ENCODE measurements around the gene PCNT.

The PCNT gene

GRCh38 chr21:46435786-46436227 lies 111.9 kb downstream of the PCNT start:
- H3K4me3 Mint-ChIP-seq: no peak overlapping the region
- no peaks in the 10 kb centered on the region for H3K9me3 Mint-ChIP-seq
- peaks cover 64% of the 10 kb centered on the region for H3K36me3 Mint-ChIP-seq (ENCODE audit: low read depth)
- TF ChIP-seq, protein P1, sequence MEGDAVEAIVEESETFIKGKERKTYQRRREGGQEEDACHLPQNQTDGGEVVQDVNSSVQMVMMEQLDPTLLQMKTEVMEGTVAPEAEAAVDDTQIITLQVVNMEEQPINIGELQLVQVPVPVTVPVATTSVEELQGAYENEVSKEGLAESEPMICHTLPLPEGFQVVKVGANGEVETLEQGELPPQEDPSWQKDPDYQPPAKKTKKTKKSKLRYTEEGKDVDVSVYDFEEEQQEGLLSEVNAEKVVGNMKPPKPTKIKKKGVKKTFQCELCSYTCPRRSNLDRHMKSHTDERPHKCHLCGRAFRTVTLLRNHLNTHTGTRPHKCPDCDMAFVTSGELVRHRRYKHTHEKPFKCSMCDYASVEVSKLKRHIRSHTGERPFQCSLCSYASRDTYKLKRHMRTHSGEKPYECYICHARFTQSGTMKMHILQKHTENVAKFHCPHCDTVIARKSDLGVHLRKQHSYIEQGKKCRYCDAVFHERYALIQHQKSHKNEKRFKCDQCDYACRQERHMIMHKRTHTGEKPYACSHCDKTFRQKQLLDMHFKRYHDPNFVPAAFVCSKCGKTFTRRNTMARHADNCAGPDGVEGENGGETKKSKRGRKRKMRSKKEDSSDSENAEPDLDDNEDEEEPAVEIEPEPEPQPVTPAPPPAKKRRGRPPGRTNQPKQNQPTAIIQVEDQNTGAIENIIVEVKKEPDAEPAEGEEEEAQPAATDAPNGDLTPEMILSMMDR (IDR thresholded peaks at IDR 0.05; ENCODE audit: unreplicated experiment in 3 of 3): no peak
- no peaks in the 10 kb centered on the region for H3K27me3 Mint-ChIP-seq (ENCODE audit: low read depth)
- no peak overlapping the region for H3K27ac Mint-ChIP-seq
- no peaks in the 10 kb centered on the region for H3K4me1 Mint-ChIP-seq

DNA sequence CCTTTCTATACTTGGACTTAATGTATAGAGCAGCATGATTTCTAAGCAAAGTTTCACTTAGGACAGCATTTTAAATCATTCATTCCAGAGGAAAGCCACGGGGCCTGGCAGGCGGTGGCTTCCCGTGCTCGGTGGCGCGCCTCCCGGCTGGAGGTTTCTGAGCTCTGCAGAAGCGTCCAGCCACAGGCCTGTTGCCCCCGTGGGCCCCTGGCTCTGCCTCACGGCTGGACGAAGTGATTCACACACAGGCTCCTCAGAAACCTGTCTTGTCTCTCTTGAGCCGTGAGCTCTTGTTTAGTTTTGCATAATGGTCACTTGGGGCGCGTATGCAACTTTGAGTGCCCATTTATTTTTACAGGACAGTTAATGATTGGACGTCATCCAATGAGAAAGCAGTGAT lies 112.7 kb downstream of the PCNT start:
- Mint-ChIP-seq H3K4me3 (no peak overlapping the region), H3K27ac (no peak overlapping the region), H3K9me3 (no peaks in the 10 kb centered on the region), H3K27me3 (ENCODE audit: low read depth) (no peaks in the 10 kb centered on the region), H3K36me3 (ENCODE audit: low read depth) (peaks cover 64% of the 10 kb centered on the region), H3K4me1 (no peaks in the 10 kb centered on the region)
- TF ChIP-seq, protein P1 (IDR thresholded peaks at IDR 0.05; ENCODE audit: unreplicated experiment in 3 of 3): no peak

GRCh38 chr21:46437096-46437498 lies 113.1 kb downstream of the PCNT start:
- H3K27me3 Mint-ChIP-seq (ENCODE audit: low read depth): no peaks in the 10 kb centered on the region
- no peaks in the 10 kb centered on the region for H3K9me3 Mint-ChIP-seq
- no peak overlapping the region for H3K27ac Mint-ChIP-seq
- H3K4me1 Mint-ChIP-seq: no peaks in the 10 kb centered on the region
- no peak overlapping the region for H3K4me3 Mint-ChIP-seq
- TF ChIP-seq, protein P1 (IDR thresholded peaks at IDR 0.05; ENCODE audit: unreplicated experiment in 3 of 3): no peak
- H3K36me3 Mint-ChIP-seq (ENCODE audit: low read depth): peaks cover 60% of the 10 kb centered on the region

GRCh38 chr21:46437511-46437910 lies 113.6 kb downstream of the PCNT start:
- Mint-ChIP-seq H3K36me3 (ENCODE audit: low read depth) (peaks cover 59% of the 10 kb centered on the region), H3K27ac (no peak overlapping the region), H3K27me3 (ENCODE audit: low read depth) (no peaks in the 10 kb centered on the region), H3K4me3 (no peak overlapping the region), H3K4me1 (no peaks in the 10 kb centered on the region), H3K9me3 (no peaks in the 10 kb centered on the region)
- TF ChIP-seq, protein P1 (IDR thresholded peaks at IDR 0.05; ENCODE audit: unreplicated experiment in 3 of 3): no peak

GRCh38 chr21:46438241-46438640 lies 114.3 kb downstream of the PCNT start:
- H3K4me1 Mint-ChIP-seq: no peaks in the 10 kb centered on the region
- no peaks in the 10 kb centered on the region for H3K27me3 Mint-ChIP-seq (ENCODE audit: low read depth)
- H3K9me3 Mint-ChIP-seq: no peaks in the 10 kb centered on the region
- no peak overlapping the region for H3K4me3 Mint-ChIP-seq
- peaks cover 66% of the 10 kb centered on the region for H3K36me3 Mint-ChIP-seq (ENCODE audit: low read depth)
- TF ChIP-seq, protein P1 (IDR thresholded peaks at IDR 0.05; ENCODE audit: unreplicated experiment in 3 of 3): no peak
- H3K27ac Mint-ChIP-seq: no peak overlapping the region

- H3K4me1 Mint-ChIP-seq: no peaks in the 10 kb centered on the region
- H3K4me3 Mint-ChIP-seq: no peak overlapping the region
- no peaks in the 10 kb centered on the region for H3K27me3 Mint-ChIP-seq (ENCODE audit: low read depth)
- H3K36me3 Mint-ChIP-seq (ENCODE audit: low read depth): peaks cover 69% of the 10 kb centered on the region
- TF ChIP-seq, protein P1 (IDR thresholded peaks at IDR 0.05; ENCODE audit: unreplicated experiment in 3 of 3): no peak
- H3K9me3 Mint-ChIP-seq: no peaks in the 10 kb centered on the region
- no peak overlapping the region for H3K27ac Mint-ChIP-seq
These were observed 116.0 kb downstream of the PCNT start for GRCh38 chr21:46439906-46440305.
